SKM-1 treated with dmso at 0.1 percent for 144 hours (cell line): ENCODE measurements around the gene RASGRP2.
"Not testable (repeated sequence)": the region's sequence is repeated elsewhere in the genome, so short reads cannot be mapped to it uniquely, and the experiment has no call there.

ENCODE experiments used
- DNase-seq: peaks from one replicate; lab custom pipeline; 2025; ENCODE audit not compliant: unreplicated experiment; lab: John Stamatoyannopoulos, UW

RASGRP2 gene

DNA sequence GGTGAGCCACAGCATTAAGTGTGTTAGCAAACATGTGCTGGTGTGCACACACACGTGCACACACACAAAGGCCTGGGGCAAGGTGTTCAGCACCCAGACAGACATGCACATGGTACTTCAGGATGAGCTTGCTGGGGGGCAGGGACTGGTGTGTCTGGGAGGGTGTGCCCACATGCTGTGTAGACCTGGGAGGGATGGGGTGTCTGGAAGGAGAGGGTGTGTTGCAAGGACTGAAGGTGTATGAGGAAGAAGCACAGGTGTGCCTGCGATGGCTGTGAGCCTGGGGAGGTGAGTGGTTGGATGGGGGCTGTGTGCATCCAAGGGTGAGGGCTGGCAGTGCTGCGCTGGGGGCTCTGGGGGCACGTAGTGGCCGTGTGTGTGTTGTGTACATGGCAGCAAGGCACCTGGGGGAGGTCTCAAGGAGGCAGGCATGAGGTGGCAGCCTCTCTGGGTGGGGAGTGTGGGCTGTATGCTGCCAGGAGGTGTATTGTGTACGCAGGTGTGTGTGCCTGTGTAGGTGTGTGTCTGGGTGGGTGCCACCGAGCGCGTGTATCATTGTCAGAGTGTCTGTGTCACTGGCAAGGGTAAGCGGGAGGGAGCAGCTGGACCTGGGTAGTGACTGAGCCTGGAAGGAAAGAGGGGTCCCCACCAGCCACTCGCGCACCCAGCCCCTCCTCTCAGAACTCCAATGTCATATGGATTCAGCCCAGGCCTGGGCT lies 23.1 kb downstream of the RASGRP2 start:
- no peak for DNase-seq

DNA sequence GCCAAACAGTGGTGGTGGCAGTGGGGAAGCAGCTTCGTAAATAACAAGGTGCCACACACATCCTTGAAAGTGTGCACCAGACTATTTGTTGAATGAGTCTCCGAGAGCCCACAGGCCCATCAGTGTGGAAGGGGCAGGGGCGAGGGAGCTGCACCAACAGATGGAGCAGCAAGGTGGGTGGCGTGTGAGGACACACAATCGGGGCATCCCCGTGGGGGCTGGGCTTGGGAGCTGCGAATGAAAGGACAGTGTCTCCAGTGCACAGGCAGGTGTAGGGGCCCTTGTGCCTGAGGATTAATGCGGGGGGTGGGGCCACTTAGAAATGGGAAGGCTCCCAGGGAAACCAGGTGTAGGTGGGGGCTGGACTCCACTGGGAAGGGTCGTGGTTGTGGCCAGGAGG lies 23.8 kb downstream of the RASGRP2 start:
- no peak for DNase-seq

DNA sequence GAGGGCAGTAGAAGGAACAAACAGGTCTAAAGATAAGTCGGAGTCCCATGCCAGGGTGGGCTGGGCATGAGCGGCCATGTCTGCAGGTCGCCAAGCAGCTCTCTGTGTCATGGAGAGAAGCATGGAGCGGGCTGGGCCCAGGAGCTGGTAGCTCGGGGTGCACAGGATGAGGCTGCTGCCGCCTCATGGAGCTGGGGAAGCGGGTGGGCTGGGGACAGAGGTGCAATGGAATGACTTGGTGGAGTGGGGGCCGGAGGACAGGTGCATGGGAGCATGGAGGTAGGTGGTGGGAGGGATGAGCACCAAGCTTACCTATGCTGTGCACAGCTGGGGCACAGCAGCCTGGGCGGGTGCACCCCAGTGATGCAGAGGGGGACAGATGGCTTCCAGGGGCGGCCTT lies 24.5 kb downstream of the RASGRP2 start:
- DNase-seq, result no peak

DNA sequence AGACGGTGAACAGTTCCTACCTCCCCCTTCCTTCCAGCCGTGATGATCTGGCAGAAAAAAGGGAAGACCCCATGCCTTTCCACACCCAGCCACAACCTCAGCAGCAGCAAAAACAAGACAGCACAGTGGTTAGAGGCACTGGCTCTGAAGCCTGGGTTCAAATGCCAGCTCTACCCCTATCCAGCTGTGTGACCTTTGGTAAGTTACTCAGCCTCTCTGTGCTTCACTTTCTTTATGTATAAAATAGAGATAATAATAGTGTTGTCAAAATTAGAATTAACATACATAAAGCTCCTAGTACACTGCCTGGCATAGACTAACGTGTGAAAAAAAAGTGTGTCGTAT lies 25.2 kb downstream of the RASGRP2 start:
- no peak for DNase-seq

DNA sequence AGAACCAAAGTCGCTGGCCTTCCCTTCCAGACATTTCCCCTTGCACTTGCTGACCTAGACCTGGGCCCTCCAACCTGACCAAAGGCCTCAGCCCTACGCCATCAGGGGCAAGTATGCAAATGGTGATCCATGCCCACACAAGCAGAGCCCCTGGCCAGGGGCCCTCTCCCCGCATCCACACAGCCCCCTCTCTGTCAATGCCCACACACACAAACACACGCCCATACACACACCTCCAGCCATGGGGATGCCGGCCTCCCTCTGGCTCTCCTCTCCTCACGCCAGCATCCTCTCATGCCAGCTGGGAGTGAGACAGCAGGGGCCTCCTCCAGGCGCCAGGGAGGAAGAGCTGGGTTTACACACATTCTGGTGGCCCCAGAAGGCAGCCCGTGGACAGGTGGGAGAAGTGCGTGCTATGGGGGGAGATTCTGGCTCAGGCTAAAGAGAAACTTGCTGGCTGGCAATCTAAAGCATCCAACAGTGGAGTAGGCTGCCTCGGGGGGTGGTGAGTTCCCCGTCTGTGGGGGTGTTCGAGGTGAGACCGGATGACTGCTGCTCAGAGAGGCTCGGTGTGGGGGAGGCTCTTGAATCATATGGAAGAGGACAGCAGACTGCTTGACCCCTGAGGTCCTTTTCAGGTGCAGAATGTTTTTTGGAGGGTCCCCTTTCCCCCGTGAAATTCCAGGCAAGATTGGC lies 25.7 kb downstream of the RASGRP2 start:
- no peak for DNase-seq

DNA sequence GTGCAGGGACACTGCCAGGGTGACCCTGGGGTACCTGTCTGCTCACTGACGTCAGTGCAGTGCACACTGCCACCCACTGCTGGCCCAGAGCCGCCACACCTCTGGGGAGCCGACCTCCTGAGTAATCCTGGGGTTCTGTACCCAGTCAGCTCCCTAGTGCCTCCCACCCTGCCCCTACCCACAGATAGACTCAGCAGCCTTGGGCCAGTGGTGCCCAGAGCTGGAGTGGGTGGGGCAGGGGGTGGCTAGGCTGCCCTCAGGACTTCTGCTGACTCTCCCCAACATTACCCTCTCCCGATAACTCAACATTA lies 26.7 kb downstream of the RASGRP2 start:
- DNase-seq, result no peak

DNA sequence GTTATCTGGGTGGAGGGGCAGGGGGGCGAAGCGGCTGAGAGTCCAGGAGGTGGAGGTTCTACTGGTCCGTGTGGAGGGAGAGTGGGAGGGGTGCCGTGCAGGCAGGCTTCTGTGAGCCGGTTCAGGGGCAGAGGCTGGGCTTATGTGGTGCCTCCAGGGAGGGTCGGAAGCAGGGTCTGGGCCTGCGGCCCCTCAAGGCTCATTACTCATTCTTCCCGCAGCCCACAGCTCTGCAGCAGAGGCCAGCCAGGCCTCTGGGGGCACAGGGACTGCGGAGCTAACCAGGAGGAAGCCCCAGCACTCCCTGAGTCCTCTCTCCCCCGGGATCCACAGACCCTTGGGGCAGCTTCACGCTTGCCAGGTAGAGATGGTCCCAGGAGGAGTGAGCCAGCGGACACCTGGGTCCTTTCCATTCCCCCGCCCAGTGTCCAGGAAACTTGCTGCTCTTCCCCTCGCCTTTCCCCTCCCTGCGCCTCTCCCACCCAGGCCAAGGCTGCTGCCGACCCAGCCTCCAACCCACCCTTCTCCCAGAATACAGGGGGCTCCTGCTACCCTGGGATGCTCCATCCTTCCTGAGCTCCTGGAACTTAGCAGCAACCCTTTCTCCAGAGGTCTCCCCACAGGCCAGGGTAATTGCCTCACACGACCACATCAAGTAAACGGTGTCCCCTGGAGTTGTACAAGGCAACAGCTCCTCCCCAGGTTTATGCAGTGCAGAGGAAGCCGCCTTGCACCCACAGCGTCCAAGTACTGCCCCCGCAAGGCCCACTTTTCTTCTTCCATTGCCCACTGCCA lies 27.3 kb downstream of the RASGRP2 start:
- no peak for DNase-seq

DNA sequence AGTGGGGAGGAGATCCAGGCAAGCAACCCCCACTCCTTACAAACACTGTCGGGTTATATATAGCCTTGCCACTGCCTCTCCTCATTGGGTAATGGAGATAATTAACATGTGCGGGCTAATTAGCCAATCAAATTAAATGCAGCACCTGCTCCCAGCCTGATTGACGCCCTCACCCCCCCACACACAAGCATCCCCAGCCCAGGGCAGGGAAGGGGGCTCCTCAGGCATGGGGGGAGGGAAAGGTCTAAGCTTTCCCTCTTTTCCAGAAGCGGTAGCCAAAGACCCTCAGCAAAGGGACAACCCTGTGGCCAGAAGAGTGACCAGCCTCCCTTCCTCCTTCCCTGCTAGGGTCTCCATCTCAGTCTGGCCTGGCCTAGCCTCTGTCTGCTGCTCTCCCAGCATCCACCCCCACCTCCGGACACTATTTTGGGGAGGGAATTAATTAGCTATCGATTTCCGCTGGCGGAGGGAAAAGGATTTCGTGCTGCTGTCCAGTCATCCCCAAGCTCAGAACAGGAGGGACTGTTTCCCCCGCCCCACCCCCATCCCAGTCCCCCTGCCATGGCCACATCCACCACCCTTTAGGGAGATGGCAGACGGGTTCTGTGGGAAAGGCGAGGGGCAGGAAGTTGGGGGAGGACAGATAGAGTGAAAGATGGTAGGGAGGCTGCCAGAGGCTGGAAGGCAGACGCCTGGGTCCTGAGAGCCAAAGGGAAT lies 28.0 kb downstream of the RASGRP2 start:
- no peak for DNase-seq

DNA sequence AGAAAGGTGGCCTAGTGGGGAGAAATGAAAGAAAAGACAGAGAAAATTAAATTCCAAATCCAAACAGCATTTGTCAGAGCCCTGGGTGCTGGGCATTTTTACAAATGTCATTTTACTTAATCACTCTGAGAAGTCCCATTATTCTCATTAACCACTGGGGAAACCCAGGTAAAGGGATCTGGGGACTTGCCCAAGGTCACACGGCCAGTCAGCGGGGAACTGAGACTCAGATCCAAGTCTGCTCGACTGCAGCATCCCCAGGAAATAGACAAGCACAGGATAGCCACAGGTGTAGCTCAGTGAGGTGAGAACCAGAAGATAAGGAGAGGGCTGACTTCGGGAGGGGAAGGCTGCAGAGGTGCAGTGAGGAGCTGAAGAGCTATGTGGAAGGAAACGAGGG lies 28.8 kb downstream of the RASGRP2 start:
- DNase-seq, result no peak

DNA sequence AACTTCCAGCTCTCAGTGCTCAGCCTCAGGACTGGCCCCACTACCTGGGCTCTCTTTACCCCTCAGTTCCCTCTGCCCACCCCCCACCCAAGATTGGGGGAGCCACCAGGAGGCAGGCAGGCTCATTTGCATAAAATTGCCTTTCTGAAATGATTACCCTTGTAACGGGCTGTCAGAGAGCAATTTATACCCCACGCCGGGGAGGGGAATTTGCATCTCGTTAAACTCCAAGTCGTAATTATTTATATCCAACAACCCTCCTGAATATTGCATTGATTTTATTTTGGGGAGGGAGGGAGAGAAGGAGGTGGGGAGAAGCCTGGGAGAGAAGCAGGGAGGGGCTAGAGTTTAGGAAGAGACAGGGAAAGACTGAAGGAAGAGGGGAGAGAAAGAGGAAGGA lies 29.3 kb downstream of the RASGRP2 start:
- DNase-seq, result no peak

DNA sequence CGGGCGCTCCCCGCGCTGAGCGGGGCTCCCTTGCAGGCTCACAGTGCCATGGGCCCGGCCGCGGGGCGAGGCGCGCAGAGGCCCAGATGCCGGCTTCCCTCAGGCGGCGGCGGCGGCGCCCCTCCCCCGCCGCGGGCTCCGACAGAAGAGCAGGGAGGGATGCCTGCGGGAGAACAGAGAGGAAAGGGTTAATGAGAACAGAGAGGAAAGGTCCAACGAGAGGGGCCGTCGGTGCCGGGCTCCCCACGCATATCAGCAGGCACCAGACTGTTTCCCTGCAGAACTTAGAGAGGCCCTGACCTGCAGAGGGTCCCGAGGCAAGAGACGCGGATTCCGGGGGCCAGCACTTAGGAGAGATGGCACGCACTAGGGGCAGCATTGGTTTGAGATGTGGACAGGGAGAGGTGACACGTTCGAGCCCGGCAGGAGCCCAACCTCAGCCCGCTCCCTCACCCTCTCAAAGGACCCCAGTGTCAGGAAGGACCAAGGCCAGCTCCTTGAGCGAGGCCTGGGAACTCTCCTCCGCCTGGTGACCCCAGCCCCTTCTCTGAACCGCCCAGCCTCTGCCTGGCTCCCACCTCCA lies 30.1 kb downstream of the RASGRP2 start:
- DNase-seq, result no peak

DNA sequence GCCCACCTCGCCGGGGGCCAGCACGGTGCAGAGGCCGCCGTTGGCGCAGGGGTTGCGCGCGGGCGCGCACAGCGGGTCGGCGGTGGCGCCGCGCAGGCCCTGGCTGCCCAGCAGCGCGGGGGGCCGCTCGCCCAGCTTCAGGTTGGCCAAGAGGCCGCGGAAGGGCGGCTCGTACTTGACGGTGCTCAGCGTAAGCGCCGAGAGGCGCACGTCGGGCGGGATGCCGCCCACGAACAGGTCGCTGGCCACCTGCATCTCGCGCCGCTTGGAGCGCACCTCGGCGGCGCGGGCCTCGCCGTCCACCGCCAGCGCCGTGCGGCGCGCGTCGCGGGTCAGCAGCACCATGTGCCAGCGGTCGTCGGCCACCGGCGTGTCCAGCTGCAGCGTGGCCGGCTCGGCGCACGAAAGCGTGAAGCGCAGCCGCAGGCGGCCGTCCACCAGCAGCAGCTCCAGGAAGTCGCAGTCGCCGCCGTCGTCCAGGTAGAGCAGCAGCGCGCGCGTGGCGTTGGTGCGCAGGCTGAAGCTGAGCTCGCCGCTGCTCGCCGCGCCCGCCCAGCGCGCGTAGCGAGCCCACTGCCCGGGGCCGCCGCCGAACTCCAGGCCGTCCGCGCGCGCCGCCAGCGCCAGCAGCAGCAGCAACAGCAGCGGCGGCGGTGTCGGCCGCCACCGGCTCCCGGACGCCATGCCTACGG lies 30.8 kb downstream of the RASGRP2 start:
- no peak for DNase-seq

DNA sequence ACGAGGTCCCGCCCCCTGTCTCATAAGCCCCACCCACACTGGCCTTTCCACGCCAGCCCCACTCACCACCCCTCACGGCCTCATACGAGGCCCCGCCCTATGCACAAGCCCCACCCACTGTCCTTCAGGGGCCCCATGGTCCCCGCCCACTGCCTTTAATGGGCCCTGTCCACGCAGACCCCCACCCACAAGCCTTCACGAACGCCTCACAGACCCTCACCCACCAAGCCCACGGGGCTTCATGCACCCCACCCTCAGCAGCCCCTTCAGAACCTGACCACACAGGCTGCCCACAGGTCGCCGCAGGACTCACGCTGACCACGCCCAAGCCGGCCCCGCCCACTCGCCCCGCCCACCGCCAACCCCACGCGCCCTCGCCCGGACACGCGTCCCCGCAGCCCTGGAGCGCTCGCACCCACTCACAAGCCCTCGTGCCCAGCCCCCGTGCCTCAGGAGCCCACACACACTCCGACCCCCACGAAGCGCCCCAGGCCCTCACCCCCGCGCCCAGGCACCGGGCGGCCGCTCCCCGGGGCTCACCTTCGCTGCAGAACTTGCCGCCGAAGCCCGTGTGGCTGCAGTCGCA lies 31.4 kb downstream of the RASGRP2 start:
- no peak for DNase-seq

DNA sequence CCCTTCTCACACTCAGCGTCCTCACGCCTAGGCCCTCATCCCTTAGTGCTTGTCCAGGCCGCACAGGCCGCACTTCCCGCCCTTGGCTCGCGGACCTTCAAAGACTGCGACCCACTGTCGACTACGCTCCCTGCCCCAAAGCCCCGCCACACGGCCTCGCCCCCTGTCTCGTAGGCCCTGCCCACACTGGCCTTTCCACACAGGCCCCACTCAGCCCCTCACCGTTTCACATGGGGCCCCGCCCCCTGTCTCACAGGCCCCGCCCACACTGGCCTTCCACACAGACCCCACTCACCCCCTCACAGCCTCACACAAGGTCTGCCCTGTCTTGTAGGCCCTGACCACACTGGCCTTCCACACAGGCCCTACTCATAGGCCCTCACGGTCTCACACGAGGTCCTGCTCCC lies 32.0 kb downstream of the RASGRP2 start:
- no peak for DNase-seq

DNA sequence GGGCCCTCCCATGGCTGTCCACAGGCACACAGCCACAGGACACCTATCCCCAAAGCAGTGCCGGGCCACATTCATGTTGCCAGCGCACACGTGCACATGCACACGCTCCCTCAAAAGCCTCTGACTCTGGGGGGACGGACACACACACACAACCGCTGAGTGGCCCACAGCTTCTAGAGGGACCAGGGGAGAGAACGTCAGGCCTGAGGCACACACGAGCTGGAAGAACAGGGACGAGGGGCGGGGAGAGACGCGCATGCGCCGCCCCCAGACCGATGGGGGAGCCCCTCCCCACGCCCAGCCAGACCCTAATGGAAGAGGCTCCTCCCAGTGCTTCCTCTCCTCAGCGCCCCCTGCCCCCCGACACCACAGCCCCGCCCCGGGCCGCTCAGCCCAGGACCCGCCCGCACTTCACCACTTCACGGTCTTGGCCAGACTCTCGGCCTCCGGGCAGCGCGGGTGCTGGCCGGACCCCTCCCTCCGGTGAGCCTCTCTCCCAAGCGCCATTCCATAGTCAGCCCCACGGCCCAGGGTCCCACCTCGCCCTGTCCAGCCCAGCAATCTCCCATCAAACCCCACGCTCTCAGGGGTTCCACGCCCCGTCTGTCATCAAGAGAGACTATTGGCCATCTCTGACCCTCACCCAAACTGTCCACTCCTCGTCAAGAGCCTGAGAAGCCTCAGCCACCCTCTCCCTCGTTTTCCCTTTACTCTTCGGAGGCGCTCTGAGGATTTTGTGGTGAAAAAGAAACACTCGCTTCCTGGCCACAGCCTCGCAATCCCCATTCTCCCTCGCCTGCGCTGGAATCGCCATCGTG lies 32.6 kb downstream of the RASGRP2 start:
- DNase-seq, result no peak

DNA sequence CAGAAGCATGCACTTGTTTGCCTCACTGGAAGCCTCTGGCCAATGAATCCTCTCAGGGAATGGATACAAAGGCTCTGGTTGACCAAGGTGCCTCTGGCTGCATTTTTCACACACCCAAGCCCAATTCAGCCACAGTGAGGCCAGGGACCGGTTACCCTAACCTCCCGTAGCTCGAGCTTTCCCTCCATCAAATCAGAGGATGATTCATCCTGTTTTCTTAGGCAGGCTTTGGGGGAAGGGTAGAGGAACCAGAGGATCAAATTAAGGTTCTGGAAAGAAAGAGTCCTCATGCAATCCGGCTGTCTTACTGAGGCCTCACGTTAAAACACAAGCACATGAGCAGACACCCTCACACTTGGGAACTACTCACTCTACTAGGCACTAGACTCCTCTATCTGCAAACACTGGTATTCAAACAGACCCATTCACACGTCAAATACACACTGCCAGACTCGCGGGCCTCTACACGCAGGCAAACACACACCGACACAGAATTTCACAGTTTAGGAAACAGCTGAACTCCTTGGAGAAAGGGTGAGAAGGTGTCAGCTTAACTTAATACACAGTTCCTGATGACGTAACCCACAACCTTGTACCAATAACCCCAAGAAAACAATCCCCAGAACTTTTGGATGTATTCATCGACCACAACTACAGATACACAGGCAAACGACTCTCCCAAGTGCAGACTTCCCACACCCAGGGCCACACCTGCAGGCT lies 33.4 kb downstream of the RASGRP2 start:
- DNase-seq, result no peak

DNA sequence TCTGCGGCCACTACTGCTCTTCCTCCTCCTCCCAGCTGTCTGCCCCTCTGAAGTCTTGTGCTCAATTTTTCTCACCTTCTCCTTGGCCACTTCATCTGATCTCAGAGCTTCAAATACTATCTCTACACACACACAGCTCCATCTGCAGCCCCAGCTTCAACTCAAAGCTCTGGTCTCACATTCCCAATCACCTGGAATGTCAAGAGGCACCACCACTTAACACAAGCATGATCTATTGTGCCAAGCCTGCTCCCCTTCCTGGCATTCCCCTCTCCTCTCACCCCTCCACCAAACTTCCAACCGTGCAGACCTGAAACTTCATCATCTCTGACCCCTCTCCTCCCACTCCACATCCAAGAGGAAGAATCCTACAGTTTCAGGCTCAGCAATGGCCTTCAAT lies 38.4 kb downstream of the RASGRP2 start:
- DNase-seq, result no peak

DNA sequence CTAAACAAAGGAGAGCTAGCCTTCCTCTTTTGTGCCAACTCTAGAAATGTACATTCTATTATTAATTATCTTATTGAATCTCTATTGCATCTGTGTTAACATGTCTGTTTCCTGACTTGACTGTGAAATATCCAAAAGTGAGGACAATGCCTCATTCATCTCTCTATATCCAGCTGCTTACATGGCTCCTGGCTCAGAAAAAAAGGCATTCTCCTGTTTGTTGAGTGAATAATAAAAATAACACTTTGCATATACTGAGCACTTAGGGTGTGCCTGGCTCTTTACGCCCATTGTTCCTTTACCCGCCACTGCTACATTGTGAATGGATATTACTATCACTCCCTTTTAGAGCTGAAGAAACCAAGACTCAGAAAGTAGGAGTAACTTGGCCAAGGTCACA lies 40.9 kb downstream of the RASGRP2 start:
- no peak for DNase-seq

DNA sequence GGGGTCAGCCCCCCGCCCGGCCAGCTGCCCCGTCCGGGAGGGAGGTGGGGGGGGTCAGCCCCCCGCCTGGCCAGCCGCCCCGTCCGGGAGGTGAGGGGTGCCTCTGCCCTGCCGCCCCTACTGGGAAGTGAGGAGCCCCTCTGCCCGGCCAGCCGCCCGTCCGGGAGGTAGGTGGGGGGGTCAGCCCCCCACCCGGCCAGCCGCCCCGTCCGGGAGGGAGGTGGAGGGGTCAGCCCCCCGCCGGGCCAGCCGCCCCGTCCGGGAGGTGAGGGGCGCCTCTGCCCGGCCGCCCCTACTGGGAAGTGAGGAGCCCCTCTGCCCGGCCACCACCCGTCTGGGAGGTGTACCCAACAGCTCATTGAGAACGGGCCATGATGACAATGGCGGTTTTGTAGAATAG lies 42.0 kb downstream of the RASGRP2 start:
- not testable (repeated sequence) for DNase-seq
